WTC11 (cell line): ENCODE data around the gene AFG3L2.

Experiments
- CREM ChIP-seq: sonication (generic); formaldehyde crosslinking; IDR thresholded peaks from 2 replicates; pipeline ENCODE4 v1.8.1; 2022; ENCODE audit warnings: mild to moderate bottlenecking, missing genetic modification reagents, moderate library complexity
- ESRRA ChIP-seq: sonication (generic); formaldehyde crosslinking; IDR thresholded peaks from 2 replicates; pipeline ENCODE4 v1.8.1; 2022; ENCODE audit warnings: mild to moderate bottlenecking, missing genetic modification reagents, borderline replicate concordance
- FOXP1 ChIP-seq: sonication (generic); formaldehyde crosslinking; IDR thresholded peaks from 2 replicates; pipeline ENCODE4 v1.8.0; 2022; ENCODE audit warnings: missing genetic modification reagents, mild to moderate bottlenecking, moderate library complexity, borderline replicate concordance
- HMGA2 ChIP-seq: fragments of 250-450 bp; sonication (Bioruptor Pico); IDR thresholded peaks from 2 replicates; pipeline ENCODE4 v1.4.0; 2021; ENCODE audit warnings: mild to moderate bottlenecking, moderate library complexity
- MAX ChIP-seq: sonication (generic); formaldehyde crosslinking; IDR thresholded peaks from 2 replicates; pipeline ENCODE4 v1.8.0; 2022; ENCODE audit warnings: mild to moderate bottlenecking, missing genetic modification reagents
- SMAD3 ChIP-seq: sonication (generic); formaldehyde crosslinking; IDR thresholded peaks from 2 replicates; pipeline ENCODE4 v1.8.0; 2022; ENCODE audit warnings: missing genetic modification reagents, mild to moderate bottlenecking, borderline replicate concordance
- ZNF512 ChIP-seq: sonication (generic); formaldehyde crosslinking; IDR thresholded peaks from 2 replicates; pipeline ENCODE4 v1.8.1; 2022; ENCODE audit warnings: missing genetic modification reagents, borderline replicate concordance
- TF ChIP-seq, protein P1 (sequence below): fragments of 200-600 bp; IDR thresholded peaks from 2 replicates; pipeline ENCODE4 v1.8.0; 2022; ENCODE audit warnings: antibody characterized with exemption

GRCh38 chr18:12423820-12424219, 46.8 kb upstream of the AFG3L2 start:
- TF ChIP-seq CREM (CRISPR knock-in tag), result no peak
- TF ChIP-seq, protein P1, sequence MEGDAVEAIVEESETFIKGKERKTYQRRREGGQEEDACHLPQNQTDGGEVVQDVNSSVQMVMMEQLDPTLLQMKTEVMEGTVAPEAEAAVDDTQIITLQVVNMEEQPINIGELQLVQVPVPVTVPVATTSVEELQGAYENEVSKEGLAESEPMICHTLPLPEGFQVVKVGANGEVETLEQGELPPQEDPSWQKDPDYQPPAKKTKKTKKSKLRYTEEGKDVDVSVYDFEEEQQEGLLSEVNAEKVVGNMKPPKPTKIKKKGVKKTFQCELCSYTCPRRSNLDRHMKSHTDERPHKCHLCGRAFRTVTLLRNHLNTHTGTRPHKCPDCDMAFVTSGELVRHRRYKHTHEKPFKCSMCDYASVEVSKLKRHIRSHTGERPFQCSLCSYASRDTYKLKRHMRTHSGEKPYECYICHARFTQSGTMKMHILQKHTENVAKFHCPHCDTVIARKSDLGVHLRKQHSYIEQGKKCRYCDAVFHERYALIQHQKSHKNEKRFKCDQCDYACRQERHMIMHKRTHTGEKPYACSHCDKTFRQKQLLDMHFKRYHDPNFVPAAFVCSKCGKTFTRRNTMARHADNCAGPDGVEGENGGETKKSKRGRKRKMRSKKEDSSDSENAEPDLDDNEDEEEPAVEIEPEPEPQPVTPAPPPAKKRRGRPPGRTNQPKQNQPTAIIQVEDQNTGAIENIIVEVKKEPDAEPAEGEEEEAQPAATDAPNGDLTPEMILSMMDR, result no peak
- no peak for TF ChIP-seq ZNF512 (CRISPR knock-in tag)
- no peak for TF ChIP-seq ESRRA (CRISPR knock-in tag)
- TF ChIP-seq HMGA2 (CRISPR knock-in tag), result no peak
- no peak for TF ChIP-seq MAX (CRISPR knock-in tag)
- no peak for TF ChIP-seq FOXP1
- no peak for TF ChIP-seq SMAD3 (CRISPR knock-in tag)
